Measurements from ENCODE around the gene MAML3. TPM values are rescaled to one million over a fixed set of nuclear protein-coding genes. Genes with fewer than 3 reads are reported as not detected.

The MAML3 gene
- total RNA-seq, 1 donor from 2014 or later = 59.4 TPM

DNA sequence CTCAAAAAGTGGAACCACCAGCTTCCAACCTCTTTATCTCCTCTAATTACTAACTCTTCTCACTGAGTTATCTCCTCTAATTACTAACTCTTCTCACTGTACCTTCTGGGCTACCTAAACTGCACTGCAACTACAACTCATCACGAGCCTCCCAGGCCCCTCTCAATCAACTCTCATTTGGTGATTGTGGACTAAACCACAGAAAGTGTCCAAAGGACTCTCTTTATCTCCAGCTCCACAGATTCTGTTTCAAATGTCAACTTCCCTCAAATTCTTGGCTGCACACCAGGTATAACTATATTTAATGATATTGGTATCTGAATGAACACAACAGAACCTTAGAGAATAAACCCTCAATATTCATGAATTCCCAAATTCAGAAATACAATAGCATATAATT is 182.9 kb downstream of the MAML3 start:
- H3K4me1 Mint-ChIP-seq (ENCODE audit: low read depth, unreplicated experiment) = peaks cover 39% of the 10 kb centered on the region
- no peaks in the 10 kb centered on the region for H3K36me3 Mint-ChIP-seq (ENCODE audit: unreplicated experiment)
- peaks cover 8% of the 10 kb centered on the region for H3K27me3 Mint-ChIP-seq (ENCODE audit: unreplicated experiment)
- no peak for DNase-seq
- H3K27ac Mint-ChIP-seq (ENCODE audit: unreplicated experiment) = no peak overlapping the region
- H3K9me3 Mint-ChIP-seq (ENCODE audit: unreplicated experiment) = peaks cover 8% of the 10 kb centered on the region
- H3K4me3 Mint-ChIP-seq (ENCODE audit: unreplicated experiment) = no peak overlapping the region
- TF ChIP-seq, protein P1, sequence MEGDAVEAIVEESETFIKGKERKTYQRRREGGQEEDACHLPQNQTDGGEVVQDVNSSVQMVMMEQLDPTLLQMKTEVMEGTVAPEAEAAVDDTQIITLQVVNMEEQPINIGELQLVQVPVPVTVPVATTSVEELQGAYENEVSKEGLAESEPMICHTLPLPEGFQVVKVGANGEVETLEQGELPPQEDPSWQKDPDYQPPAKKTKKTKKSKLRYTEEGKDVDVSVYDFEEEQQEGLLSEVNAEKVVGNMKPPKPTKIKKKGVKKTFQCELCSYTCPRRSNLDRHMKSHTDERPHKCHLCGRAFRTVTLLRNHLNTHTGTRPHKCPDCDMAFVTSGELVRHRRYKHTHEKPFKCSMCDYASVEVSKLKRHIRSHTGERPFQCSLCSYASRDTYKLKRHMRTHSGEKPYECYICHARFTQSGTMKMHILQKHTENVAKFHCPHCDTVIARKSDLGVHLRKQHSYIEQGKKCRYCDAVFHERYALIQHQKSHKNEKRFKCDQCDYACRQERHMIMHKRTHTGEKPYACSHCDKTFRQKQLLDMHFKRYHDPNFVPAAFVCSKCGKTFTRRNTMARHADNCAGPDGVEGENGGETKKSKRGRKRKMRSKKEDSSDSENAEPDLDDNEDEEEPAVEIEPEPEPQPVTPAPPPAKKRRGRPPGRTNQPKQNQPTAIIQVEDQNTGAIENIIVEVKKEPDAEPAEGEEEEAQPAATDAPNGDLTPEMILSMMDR (IDR thresholded peaks at IDR 0.05; ENCODE audit: partially characterized antibody, unreplicated experiment) = no peak

DNA sequence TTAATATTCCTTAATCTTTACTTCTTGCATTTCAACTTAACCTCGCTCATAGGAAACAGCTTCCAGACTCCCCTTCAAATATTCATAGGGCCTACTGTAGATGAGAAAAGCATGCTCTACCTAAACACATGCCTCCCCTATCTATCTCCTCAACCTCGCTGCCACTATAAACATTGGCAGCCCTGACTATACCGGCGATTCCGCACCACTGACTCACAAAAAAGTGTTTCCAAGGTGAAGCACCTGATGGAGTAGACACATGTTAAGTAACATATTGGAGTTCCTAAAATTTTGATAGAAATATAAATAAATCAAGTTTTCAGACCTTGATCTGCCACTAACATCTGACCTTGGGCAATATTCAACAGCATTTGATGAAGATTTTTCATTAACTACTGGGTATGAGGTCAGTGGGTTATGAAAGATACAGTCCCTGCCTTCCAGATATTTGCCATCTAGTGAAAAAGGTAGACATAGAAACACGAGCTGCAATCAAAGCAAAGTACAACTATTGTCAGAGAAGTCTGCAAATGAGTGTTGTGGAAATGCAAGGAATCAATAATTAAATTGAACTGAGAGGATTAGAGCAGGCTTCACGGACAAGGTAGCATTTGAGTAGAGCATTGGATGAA is 184.2 kb downstream of the MAML3 start:
- Mint-ChIP-seq H3K4me3 (ENCODE audit: unreplicated experiment) (no peak overlapping the region), H3K27ac (ENCODE audit: unreplicated experiment) (no peak overlapping the region), H3K4me1 (ENCODE audit: low read depth, unreplicated experiment) (peaks cover 32% of the 10 kb centered on the region), H3K36me3 (ENCODE audit: unreplicated experiment) (no peaks in the 10 kb centered on the region), H3K9me3 (ENCODE audit: unreplicated experiment) (peaks cover 5% of the 10 kb centered on the region), H3K27me3 (ENCODE audit: unreplicated experiment) (peaks cover 3% of the 10 kb centered on the region)
- no peak for DNase-seq
- TF ChIP-seq, protein P1 (IDR thresholded peaks at IDR 0.05; ENCODE audit: partially characterized antibody, unreplicated experiment) = no peak

GRCh38 chr4:139968831-139969230 is 185.2 kb downstream of the MAML3 start:
- Mint-ChIP-seq H3K4me3 (ENCODE audit: unreplicated experiment) (no peak overlapping the region), H3K27ac (ENCODE audit: unreplicated experiment) (no peak overlapping the region), H3K4me1 (ENCODE audit: low read depth, unreplicated experiment) (peaks cover 32% of the 10 kb centered on the region), H3K36me3 (ENCODE audit: unreplicated experiment) (no peaks in the 10 kb centered on the region), H3K9me3 (ENCODE audit: unreplicated experiment) (peaks cover 5% of the 10 kb centered on the region), H3K27me3 (ENCODE audit: unreplicated experiment) (peaks cover 2% of the 10 kb centered on the region)
- DNase-seq = no peak
- TF ChIP-seq, protein P1 (IDR thresholded peaks at IDR 0.05; ENCODE audit: partially characterized antibody, unreplicated experiment) = no peak

DNA sequence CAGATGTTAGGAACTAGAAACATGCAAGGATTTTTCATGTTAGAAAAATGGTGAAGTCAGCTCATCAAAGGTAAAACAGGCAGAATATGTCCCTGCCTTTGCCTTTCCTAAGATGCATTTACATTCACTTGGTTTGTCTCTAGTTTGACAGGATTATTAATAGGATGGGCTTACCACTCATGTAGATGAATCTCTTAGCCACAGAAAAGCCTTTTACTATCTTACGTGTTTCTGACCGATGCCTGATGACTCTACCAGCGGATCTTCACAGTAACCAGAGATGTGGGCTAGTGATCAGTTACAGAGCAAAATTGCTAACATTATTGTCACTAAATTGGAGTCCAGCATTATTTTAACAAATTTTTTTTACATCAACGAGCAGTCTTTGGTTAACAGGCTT is 187.6 kb downstream of the MAML3 start:
- no peak for DNase-seq
- H3K36me3 Mint-ChIP-seq (ENCODE audit: unreplicated experiment) = no peaks in the 10 kb centered on the region
- H3K9me3 Mint-ChIP-seq (ENCODE audit: unreplicated experiment) = peaks cover 5% of the 10 kb centered on the region
- peak overlapping the region; percentile 2 for H3K27ac Mint-ChIP-seq (ENCODE audit: unreplicated experiment)
- peaks cover 2% of the 10 kb centered on the region for H3K27me3 Mint-ChIP-seq (ENCODE audit: unreplicated experiment)
- H3K4me3 Mint-ChIP-seq (ENCODE audit: unreplicated experiment) = no peak overlapping the region
- TF ChIP-seq, protein P1 (IDR thresholded peaks at IDR 0.05; ENCODE audit: partially characterized antibody, unreplicated experiment) = no peak
- H3K4me1 Mint-ChIP-seq (ENCODE audit: low read depth, unreplicated experiment) = peaks cover 28% of the 10 kb centered on the region

GRCh38 chr4:139965789-139966188 is 188.2 kb downstream of the MAML3 start:
- Mint-ChIP-seq H3K36me3 (ENCODE audit: unreplicated experiment) (no peaks in the 10 kb centered on the region), H3K9me3 (ENCODE audit: unreplicated experiment) (peaks cover 5% of the 10 kb centered on the region), H3K4me3 (ENCODE audit: unreplicated experiment) (no peak overlapping the region), H3K27ac (ENCODE audit: unreplicated experiment) (no peak overlapping the region), H3K27me3 (ENCODE audit: unreplicated experiment) (peaks cover 2% of the 10 kb centered on the region), H3K4me1 (ENCODE audit: low read depth, unreplicated experiment) (peaks cover 28% of the 10 kb centered on the region)
- no peak for DNase-seq
- TF ChIP-seq, protein P1 (IDR thresholded peaks at IDR 0.05; ENCODE audit: partially characterized antibody, unreplicated experiment) = no peak
